Measurements from ENCODE around the gene WDR86.

Gene WDR86

DNA sequence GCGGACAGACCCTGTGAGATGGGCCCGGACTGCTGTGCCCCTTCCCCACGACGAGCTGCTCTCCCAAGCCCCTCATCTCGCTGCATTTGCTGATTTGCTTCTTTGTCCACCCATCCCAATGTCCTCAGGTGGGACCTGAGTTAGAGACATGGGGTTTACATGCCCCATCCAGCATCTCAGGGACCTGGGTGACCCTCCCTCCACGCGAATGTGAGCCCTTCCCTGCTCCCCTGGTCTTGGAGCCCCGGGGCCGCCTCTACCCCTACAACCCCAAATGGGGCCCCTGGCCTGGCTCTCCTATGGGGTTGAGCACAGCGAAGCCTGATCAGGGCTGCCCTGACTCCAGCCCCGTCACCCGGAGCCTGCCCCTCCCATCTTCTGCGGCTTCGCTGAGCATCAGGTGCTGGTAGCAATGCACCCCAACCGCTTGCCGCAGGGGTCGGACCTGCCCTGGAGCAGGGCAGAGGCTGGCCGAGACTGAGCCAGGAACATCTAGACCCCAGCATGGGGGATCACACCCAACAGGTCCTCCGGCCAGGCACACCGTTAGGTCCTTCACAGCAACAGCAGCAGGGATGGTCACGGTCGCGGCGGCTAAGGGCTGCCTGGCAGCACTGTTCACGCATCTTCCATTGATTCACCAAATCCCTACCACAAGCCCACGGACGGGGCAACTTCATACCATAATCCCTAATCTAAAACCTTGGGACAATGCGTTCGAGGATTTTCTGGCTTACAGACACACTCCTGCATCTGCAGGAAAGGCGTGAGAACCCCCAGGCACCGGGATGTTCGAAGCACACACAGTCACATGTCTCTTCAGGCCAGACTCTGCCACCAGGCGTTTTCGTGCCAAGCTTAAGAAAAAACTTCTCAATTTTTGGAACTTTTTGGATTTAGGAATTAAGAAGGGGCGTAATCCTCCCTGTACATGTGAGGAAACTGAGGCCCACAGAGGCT is 15.5 kb downstream of the WDR86 start:
- TF ChIP-seq, protein P1, sequence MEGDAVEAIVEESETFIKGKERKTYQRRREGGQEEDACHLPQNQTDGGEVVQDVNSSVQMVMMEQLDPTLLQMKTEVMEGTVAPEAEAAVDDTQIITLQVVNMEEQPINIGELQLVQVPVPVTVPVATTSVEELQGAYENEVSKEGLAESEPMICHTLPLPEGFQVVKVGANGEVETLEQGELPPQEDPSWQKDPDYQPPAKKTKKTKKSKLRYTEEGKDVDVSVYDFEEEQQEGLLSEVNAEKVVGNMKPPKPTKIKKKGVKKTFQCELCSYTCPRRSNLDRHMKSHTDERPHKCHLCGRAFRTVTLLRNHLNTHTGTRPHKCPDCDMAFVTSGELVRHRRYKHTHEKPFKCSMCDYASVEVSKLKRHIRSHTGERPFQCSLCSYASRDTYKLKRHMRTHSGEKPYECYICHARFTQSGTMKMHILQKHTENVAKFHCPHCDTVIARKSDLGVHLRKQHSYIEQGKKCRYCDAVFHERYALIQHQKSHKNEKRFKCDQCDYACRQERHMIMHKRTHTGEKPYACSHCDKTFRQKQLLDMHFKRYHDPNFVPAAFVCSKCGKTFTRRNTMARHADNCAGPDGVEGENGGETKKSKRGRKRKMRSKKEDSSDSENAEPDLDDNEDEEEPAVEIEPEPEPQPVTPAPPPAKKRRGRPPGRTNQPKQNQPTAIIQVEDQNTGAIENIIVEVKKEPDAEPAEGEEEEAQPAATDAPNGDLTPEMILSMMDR (conservative IDR thresholded peaks at IDR 0.05; ENCODE audit: low read length), result no peak
- DNase-seq (ENCODE audit: low read depth), result no peak
- no peak overlapping the region for H3K4me3 ChIP-seq (ENCODE audit: low read length)

DNA sequence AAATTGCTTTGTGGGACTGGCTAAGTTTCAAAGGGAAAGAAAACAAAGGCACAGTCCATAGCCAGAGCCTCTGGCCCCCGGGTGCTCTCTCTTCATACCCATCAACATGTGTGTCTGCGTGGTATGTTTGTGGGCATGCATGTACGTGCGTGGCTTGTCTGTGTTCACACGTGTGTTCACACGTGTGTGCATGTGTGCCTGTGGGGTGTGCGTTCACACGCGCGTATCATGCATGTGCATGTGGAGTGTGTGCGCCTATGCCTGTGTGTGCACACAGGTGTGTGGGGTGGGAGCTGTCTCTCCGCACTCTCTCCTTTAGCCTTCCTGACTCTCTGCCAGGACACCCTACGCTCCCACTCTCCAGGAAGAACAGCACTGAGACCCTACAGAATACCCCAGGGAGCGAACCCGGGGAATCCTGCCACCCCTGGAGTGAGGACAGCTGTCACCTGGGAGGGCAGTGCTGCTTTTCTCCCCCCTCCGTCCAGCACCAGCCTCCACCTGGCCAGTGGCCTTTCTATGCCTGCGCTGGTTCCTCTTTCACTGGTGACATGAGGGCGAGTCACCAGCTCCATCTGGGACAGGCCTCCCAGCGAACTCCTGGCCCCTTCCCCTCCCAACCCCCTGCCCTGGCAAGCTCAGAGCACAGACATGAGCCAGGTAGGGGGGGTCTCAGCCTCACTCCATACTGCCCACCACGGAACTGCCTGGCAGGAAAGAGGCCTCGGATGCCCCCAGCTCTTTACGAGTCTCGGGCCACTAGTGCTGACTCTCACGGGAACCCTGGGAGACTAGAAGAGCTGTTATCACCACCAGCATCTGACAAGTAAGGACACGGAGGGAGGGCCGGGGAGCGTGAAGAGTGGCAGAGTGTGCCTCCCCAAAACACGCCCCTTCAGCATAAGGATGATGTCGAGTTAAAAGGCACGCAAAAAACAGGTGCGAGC is 16.5 kb downstream of the WDR86 start:
- no peak for DNase-seq (ENCODE audit: low read depth)

DNA sequence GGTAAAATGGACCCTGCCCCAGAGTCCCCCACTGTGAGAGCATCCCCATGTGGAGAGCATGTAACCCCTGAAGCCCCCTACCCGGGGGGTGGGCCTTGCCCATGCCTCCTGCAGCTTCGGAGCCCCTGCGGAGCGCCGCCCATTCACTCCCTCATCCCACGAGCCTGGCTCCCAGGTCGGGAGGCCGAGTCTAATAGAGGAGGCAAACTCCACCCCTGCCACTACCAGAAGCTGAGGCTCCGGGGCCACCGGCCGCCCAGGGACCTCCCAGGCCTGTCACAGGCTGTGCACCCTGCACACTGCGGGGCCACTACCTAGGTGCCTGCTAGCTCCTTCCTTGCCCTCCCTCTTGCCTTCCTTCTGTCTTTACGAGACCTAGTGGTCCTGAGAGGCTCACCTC is 17.4 kb downstream of the WDR86 start:
- H3K4me3 ChIP-seq (ENCODE audit: low read length), result no peak overlapping the region
- TF ChIP-seq, protein P1 (conservative IDR thresholded peaks at IDR 0.05; ENCODE audit: low read length), result no peak
- no peak for DNase-seq (ENCODE audit: low read depth)

More for the DNA sequence above, 16.5 kb downstream of the WDR86 start:
- TF ChIP-seq, protein P1 (conservative IDR thresholded peaks at IDR 0.05; ENCODE audit: low read length), result no peak
- H3K4me3 ChIP-seq (ENCODE audit: low read length), result no peak overlapping the region

DNA sequence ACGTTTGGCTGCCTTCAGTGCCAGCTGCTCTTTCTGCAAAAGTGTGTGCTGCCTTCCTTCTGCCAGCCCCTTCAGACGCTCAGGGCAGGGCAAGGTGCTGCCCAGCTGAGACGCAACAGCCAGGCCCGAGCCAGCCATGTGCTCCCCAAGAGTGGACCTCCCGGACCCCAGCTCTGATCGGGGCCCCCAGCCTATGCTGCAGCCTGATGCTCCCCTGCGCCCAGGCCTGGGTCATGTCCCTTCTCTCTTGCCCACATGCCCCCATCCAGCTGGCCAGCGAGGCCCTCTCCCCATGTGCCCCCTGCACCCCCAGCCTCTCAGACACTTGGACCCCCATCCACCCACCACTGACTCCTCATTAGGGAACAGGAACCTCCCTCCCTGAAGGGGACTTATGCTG is 17.8 kb downstream of the WDR86 start:
- TF ChIP-seq, protein P1 (conservative IDR thresholded peaks at IDR 0.05; ENCODE audit: low read length), result no peak
- no peak for DNase-seq (ENCODE audit: low read depth)
- H3K4me3 ChIP-seq (ENCODE audit: low read length), result no peak overlapping the region

DNA sequence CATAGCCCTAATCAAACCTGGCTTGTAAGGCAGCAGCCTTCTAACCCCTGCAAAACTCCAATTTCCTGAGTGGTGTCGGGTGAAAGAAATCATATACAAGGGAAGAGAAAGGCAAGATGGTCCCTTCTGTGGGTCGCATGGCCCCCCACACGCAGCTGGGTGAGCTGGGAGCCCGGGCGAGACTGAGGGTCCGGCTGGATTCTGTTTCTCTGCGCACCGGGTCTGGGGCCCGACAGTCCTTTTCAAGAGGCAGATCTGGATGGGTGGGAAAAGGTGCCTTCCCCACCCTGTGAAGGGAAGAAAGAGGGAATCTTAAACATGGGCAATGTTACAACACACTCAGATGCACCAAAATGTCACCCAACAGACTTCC is 18.5 kb downstream of the WDR86 start:
- DNase-seq (ENCODE audit: low read depth), result no peak
- no peak overlapping the region for H3K4me3 ChIP-seq (ENCODE audit: low read length)
- TF ChIP-seq, protein P1 (conservative IDR thresholded peaks at IDR 0.05; ENCODE audit: low read length), result no peak

DNA sequence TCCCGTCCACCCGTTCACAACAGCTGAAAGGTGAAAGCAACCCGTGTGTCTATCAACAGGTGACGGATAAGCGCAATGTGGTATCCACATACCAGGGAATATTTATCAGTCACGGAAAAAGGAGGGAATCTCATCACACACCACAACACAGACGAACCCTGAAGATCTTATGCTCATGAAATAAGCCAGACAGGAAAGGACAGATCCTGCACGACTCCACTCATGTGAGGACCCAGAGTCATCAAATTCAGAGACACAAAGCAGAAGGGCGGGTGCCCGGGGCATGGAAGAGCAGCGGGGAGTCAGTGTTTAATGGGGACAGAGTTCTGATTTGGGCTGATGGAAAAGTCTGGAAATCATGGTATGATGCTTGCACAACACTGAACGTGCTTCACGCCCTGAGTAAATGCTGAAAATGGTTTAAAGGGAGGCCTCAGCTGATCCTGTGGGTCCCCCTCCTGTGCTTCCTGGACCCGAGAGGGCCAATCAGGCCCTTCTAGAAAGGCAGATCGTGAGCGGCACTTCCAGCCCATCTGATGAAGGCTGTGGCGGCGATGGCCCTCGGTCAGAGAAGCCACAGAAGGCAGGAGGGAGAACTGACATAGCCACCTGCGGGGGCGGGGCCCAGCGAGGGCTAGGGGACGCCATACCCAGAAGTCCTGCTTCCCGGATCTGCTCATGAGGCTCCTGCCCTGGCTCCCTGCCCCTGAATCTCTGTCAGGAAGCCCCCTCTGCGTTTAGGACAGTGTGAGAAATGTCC is 19.1 kb downstream of the WDR86 start:
- DNase-seq (ENCODE audit: low read depth), result no peak

More for the DNA sequence above, 19.1 kb downstream of the WDR86 start:
- H3K4me3 ChIP-seq (ENCODE audit: low read length), result no peak overlapping the region
- TF ChIP-seq, protein P1 (conservative IDR thresholded peaks at IDR 0.05; ENCODE audit: low read length), result no peak

Measured in AG10803 (cell line).